Ecto neural progenitor cell (in vitro differentiated cells): Measurements from ENCODE around the gene PFKM.
"Not testable (repeated sequence)": the region's sequence is repeated elsewhere in the genome, so short reads cannot be mapped to it uniquely, and the experiment has no call there.

Experiments
- DNase-seq: peaks from one replicate; pipeline ENCODE4 v3.0.0-alpha.2; 2018; ENCODE audit warnings: low spot score

Gene PFKM

GRCh38 chr12:48111312-48111693 is 7.9 kb upstream of the PFKM start:
- DNase-seq: not testable (repeated sequence)

- no peak for DNase-seq
These were observed 3.2 kb upstream of the PFKM start for GRCh38 chr12:48115957-48116356.

GRCh38 chr12:48118284-48118871 is 786 bp upstream of the PFKM start:
- no peak for DNase-seq

- DNase-seq: no peak
These were observed 651 bp downstream of the PFKM start for GRCh38 chr12:48119834-48120195.

GRCh38 chr12:48121522-48121921 is 2.4 kb downstream of the PFKM start:
- DNase-seq: no peak

GRCh38 chr12:48122065-48122834 is 3.1 kb downstream of the PFKM start:
- DNase-seq: no peak

- no peak for DNase-seq
These were observed 4.0 kb downstream of the PFKM start for GRCh38 chr12:48123169-48123568.

GRCh38 chr12:48125542-48125941 is 6.4 kb downstream of the PFKM start:
- DNase-seq: not testable (repeated sequence)

- no peak for DNase-seq
These were observed 6.8 kb downstream of the PFKM start for GRCh38 chr12:48125985-48126384.

GRCh38 chr12:48126953-48127630 is 7.9 kb downstream of the PFKM start:
- DNase-seq: no peak

- no peak for DNase-seq
These were observed 9.6 kb downstream of the PFKM start for GRCh38 chr12:48128800-48129199.

GRCh38 chr12:48129376-48129775 is 10.2 kb downstream of the PFKM start:
- no peak for DNase-seq

GRCh38 chr12:48131517-48131916 is 12.4 kb downstream of the PFKM start:
- no peak for DNase-seq

- no peak for DNase-seq
These were observed 13.7 kb downstream of the PFKM start for GRCh38 chr12:48132826-48133225.

- DNase-seq: no peak
These were observed 15.9 kb downstream of the PFKM start for GRCh38 chr12:48135027-48135426.

GRCh38 chr12:48142818-48143674 is 23.9 kb downstream of the PFKM start:
- no peak for DNase-seq

- DNase-seq: no peak
These were observed 24.7 kb downstream of the PFKM start for GRCh38 chr12:48143898-48144297.

GRCh38 chr12:48145981-48146380 is 26.8 kb downstream of the PFKM start:
- no peak for DNase-seq

- no peak for DNase-seq
These were observed 32.1 kb downstream of the PFKM start for GRCh38 chr12:48151103-48151771.

GRCh38 chr12:48155786-48156185 is 36.6 kb downstream of the PFKM start:
- not testable (repeated sequence) for DNase-seq

GRCh38 chr12:48156652-48157017 is 37.5 kb downstream of the PFKM start:
- DNase-seq: no peak
